Hematopoietic multipotent progenitor cell treated with erythropoietin and hydrocortisone succinate and interleukin-3 and kit ligand, for 15 days (in vitro differentiated cells): ENCODE measurements around the gene C6orf132.

Experiments used
- DNase-seq: peaks from one replicate; pipeline ENCODE4 v3.0.0-alpha.2; 2015; ENCODE audit warnings: low spot score

The C6orf132 gene

GRCh38 chr6:42075159-42075838 lies 67.1 kb downstream of the C6orf132 start:
- peak; percentile 74 for DNase-seq

- no peak for DNase-seq
Observed at GRCh38 chr6:42073287-42073686, 69.1 kb downstream of the C6orf132 start.

- DNase-seq, result no peak
Observed at GRCh38 chr6:42071881-42072583, 70.4 kb downstream of the C6orf132 start.

GRCh38 chr6:42068872-42069522 lies 73.4 kb downstream of the C6orf132 start:
- DNase-seq, result no peak

- no peak for DNase-seq
Observed at GRCh38 chr6:42068173-42068572, 74.2 kb downstream of the C6orf132 start.

GRCh38 chr6:42066156-42066675 lies 76.2 kb downstream of the C6orf132 start:
- no peak for DNase-seq

GRCh38 chr6:42059743-42060142 lies 82.7 kb downstream of the C6orf132 start:
- DNase-seq, result no peak

- no peak for DNase-seq
Observed at GRCh38 chr6:42053601-42054000, 88.8 kb downstream of the C6orf132 start.

- no peak for DNase-seq
Observed at GRCh38 chr6:42051268-42051653, 91.2 kb downstream of the C6orf132 start.
